ENCODE data around the gene PAM.

DNA sequence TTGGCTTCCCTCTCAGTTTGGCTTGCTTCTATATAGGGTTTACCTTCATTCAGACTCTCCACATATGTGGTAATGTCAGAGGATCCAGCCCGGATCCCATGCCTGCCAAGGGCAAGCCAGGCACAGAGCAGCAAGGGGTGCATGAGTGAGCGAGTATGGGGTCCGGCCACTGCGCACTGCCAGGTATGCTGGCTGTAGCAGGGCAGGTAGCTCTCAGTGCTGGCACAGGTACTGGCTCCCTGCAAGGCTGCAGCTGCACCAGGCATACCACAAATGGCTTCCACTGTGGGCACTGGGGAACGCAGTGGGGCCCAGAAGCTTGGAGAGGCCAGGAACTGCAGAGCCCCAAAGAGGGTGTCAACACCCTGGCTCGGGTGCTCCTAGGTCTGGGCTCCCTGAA lies 278.6 kb downstream of the PAM start:
- TF ChIP-seq YY1 (IDR thresholded peaks at IDR 0.05; ENCODE audit: low read depth, low read length), result no peak
- no peak for TF ChIP-seq CBX8 (IDR thresholded peaks at IDR 0.05; ENCODE audit: borderline replicate concordance, low read depth, low read length)
- TF ChIP-seq KDM5A (IDR thresholded peaks at IDR 0.05; ENCODE audit: low read length), result no peak
- TF ChIP-seq POLR2A (IDR thresholded peaks at IDR 0.05; ENCODE audit: control extremely low read depth in 1 of 2, low read depth in 2 of 2, low read length in 2 of 2), result no peak
- TF ChIP-seq SIN3A (conservative IDR thresholded peaks at IDR 0.05 in 1 of 2, IDR thresholded peaks at IDR 0.05 in 1 of 2; ENCODE audit: low read depth in 1 of 2, low read length in 2 of 2), result no peak
- TF ChIP-seq, protein P1, sequence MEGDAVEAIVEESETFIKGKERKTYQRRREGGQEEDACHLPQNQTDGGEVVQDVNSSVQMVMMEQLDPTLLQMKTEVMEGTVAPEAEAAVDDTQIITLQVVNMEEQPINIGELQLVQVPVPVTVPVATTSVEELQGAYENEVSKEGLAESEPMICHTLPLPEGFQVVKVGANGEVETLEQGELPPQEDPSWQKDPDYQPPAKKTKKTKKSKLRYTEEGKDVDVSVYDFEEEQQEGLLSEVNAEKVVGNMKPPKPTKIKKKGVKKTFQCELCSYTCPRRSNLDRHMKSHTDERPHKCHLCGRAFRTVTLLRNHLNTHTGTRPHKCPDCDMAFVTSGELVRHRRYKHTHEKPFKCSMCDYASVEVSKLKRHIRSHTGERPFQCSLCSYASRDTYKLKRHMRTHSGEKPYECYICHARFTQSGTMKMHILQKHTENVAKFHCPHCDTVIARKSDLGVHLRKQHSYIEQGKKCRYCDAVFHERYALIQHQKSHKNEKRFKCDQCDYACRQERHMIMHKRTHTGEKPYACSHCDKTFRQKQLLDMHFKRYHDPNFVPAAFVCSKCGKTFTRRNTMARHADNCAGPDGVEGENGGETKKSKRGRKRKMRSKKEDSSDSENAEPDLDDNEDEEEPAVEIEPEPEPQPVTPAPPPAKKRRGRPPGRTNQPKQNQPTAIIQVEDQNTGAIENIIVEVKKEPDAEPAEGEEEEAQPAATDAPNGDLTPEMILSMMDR (IDR thresholded peaks at IDR 0.05; ENCODE audit: control extremely low read depth in 1 of 3, insufficient read depth in 1 of 3, low read depth in 1 of 3, low read length in 3 of 3), result no peak
- TF ChIP-seq, protein P2, sequence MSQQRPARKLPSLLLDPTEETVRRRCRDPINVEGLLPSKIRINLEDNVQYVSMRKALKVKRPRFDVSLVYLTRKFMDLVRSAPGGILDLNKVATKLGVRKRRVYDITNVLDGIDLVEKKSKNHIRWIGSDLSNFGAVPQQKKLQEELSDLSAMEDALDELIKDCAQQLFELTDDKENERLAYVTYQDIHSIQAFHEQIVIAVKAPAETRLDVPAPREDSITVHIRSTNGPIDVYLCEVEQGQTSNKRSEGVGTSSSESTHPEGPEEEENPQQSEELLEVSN (IDR thresholded peaks at IDR 0.05), result no peak
- no peak for TF ChIP-seq POU5F1 (IDR thresholded peaks at IDR 0.05; ENCODE audit: low read depth, low read length)
- no peak for TF ChIP-seq SUZ12 (IDR thresholded peaks at IDR 0.05; ENCODE audit: low read length)
- TF ChIP-seq NRF1 (IDR thresholded peaks at IDR 0.05; ENCODE audit: low read depth, low read length), result no peak
- no peak for TF ChIP-seq EZH2 (IDR thresholded peaks at IDR 0.05; ENCODE audit: low read depth, low read length, severe bottlenecking)
- no peak for TF ChIP-seq JUND (IDR thresholded peaks at IDR 0.05; ENCODE audit: low read length)

Data from H1 (cell line).